T-helper 17 cell (primary cell): Measurements from ENCODE around the gene SPSB4. TPM values are rescaled to one million over a fixed set of nuclear protein-coding genes. Genes with fewer than 3 reads are reported as not detected.

Experiments
- ATAC-seq: fragments of 150-1000 bp; cut with Tn5 transposase; 2 replicates; pipeline ENCODE4 v1.10.0; 2021; ENCODE audit warnings: mild to moderate bottlenecking, moderate library complexity
- DNase-seq, 3 donors: peaks; one replicate each; pipeline versions ENCODE4 v3.0.0 to v3.0.0-alpha.2; 2020 to 2021
- H3K9me3 ChIP-seq: one replicate; pipeline ENCODE4 v1.7.0; 2013; ENCODE audit warnings: low read length, mild to moderate bottlenecking; ENCODE audit not compliant: control insufficient read depth, poor library complexity, severe bottlenecking
- H3K27ac Mint-ChIP-seq: one replicate; pipeline ENCODE4 v1.8.0; 2022; ENCODE audit warnings: mild to moderate bottlenecking, moderate library complexity, mixed read lengths
- H3K27me3 Mint-ChIP-seq: one replicate; pipeline ENCODE4 v1.8.0; 2022; ENCODE audit warnings: mixed read lengths
- H3K36me3 Mint-ChIP-seq: one replicate; pipeline ENCODE4 v1.8.0; 2022; ENCODE audit warnings: low read depth, mixed read lengths
- H3K4me1 Mint-ChIP-seq: one replicate; pipeline ENCODE4 v1.8.0; 2022; ENCODE audit warnings: mild to moderate bottlenecking, mixed read lengths
- H3K4me3 Mint-ChIP-seq: one replicate; pipeline ENCODE4 v1.8.0; 2022; ENCODE audit warnings: mild to moderate bottlenecking, moderate library complexity, mixed read lengths
- total RNA-seq, 4 donors: library from RNA in 2 of 4; stranded (reverse) in 2 of 4; gene quantifications; one replicate each; pipeline ENCODE4 v1.2.3 and lab custom pipeline; 2022 to 2026

Gene SPSB4
- total RNA-seq, 2 donors from 2014 or later = not detected

- no peaks in the 10 kb centered on the region for H3K4me1 Mint-ChIP-seq
- H3K9me3 ChIP-seq = no peaks in the 10 kb centered on the region
- H3K27ac Mint-ChIP-seq = no peak overlapping the region
- no peak overlapping the region for H3K4me3 Mint-ChIP-seq
- DNase-seq = no peak
- peaks cover 38% of the 10 kb centered on the region for H3K27me3 Mint-ChIP-seq
- H3K36me3 Mint-ChIP-seq = no peaks in the 10 kb centered on the region
- ATAC-seq = no peak
Measured at GRCh38 chr3:141039589-141039988, 11.6 kb upstream of the SPSB4 start.

GRCh38 chr3:141044695-141045641, 6.2 kb upstream of the SPSB4 start:
- Mint-ChIP-seq H3K27me3 (peaks cover 54% of the 10 kb centered on the region), H3K36me3 (peaks cover 5% of the 10 kb centered on the region), H3K4me1 (peaks cover 2% of the 10 kb centered on the region), H3K27ac (no peak overlapping the region), H3K4me3 (no peak overlapping the region)
- ATAC-seq = no peak
- no peaks in the 10 kb centered on the region for H3K9me3 ChIP-seq
- DNase-seq = no peak

GRCh38 chr3:141045849-141046248, 5.3 kb upstream of the SPSB4 start:
- DNase-seq = no peak
- Mint-ChIP-seq H3K4me1 (peaks cover 8% of the 10 kb centered on the region), H3K27me3 (peaks cover 63% of the 10 kb centered on the region), H3K36me3 (peaks cover 5% of the 10 kb centered on the region), H3K27ac (no peak overlapping the region), H3K4me3 (no peak overlapping the region)
- no peak for ATAC-seq
- no peaks in the 10 kb centered on the region for H3K9me3 ChIP-seq

- no peaks in the 10 kb centered on the region for H3K9me3 ChIP-seq
- peaks cover 6% of the 10 kb centered on the region for H3K36me3 Mint-ChIP-seq
- H3K27me3 Mint-ChIP-seq = peaks cover 67% of the 10 kb centered on the region
- peaks cover 10% of the 10 kb centered on the region for H3K4me1 Mint-ChIP-seq
- no peak for ATAC-seq
- DNase-seq = no peak
- H3K27ac Mint-ChIP-seq = no peak overlapping the region
- H3K4me3 Mint-ChIP-seq = no peak overlapping the region
Measured at GRCh38 chr3:141047168-141047567, 4.0 kb upstream of the SPSB4 start.

GRCh38 chr3:141049681-141050080, 1.5 kb upstream of the SPSB4 start:
- Mint-ChIP-seq H3K4me1 (peaks cover 11% of the 10 kb centered on the region), H3K4me3 (no peak overlapping the region), H3K27me3 (peaks cover 82% of the 10 kb centered on the region), H3K36me3 (peaks cover 9% of the 10 kb centered on the region), H3K27ac (no peak overlapping the region)
- H3K9me3 ChIP-seq = no peaks in the 10 kb centered on the region
- DNase-seq = no peak
- ATAC-seq = no peak

- H3K9me3 ChIP-seq = no peaks in the 10 kb centered on the region
Measured at GRCh38 chr3:141051443-141052200, 475 bp downstream of the SPSB4 start.

GRCh38 chr3:141052201-141053069, 1.3 kb downstream of the SPSB4 start:
- Mint-ChIP-seq H3K27me3 (peaks cover 79% of the 10 kb centered on the region), H3K4me1 (peaks cover 11% of the 10 kb centered on the region), H3K36me3 (peaks cover 8% of the 10 kb centered on the region), H3K4me3 (peak overlapping the region; percentile 52), H3K27ac (no peak overlapping the region)
- H3K9me3 ChIP-seq = no peaks in the 10 kb centered on the region
- ATAC-seq (no peak), DNase-seq (no peak)

More at GRCh38 chr3:141051443-141052200, 475 bp downstream of the SPSB4 start:
- no peak overlapping the region for H3K27ac Mint-ChIP-seq
- DNase-seq (no peak), ATAC-seq (no peak)
- peaks cover 9% of the 10 kb centered on the region for H3K36me3 Mint-ChIP-seq
- H3K4me3 Mint-ChIP-seq = peak overlapping the region; percentile 52
- H3K27me3 Mint-ChIP-seq = peaks cover 83% of the 10 kb centered on the region
- H3K4me1 Mint-ChIP-seq = peaks cover 11% of the 10 kb centered on the region

- DNase-seq (no peak), ATAC-seq (no peak)
- no peak overlapping the region for H3K27ac Mint-ChIP-seq
- H3K4me1 Mint-ChIP-seq = peaks cover 8% of the 10 kb centered on the region
- peaks cover 4% of the 10 kb centered on the region for H3K36me3 Mint-ChIP-seq
- peaks cover 55% of the 10 kb centered on the region for H3K27me3 Mint-ChIP-seq
- H3K4me3 Mint-ChIP-seq = no peak overlapping the region
- H3K9me3 ChIP-seq = no peaks in the 10 kb centered on the region
Measured at GRCh38 chr3:141055136-141055535, 4.0 kb downstream of the SPSB4 start.

GRCh38 chr3:141055536-141056445, 4.6 kb downstream of the SPSB4 start:
- H3K36me3 Mint-ChIP-seq = peaks cover 4% of the 10 kb centered on the region
- DNase-seq (no peak), ATAC-seq (no peak)
- H3K4me1 Mint-ChIP-seq = peaks cover 4% of the 10 kb centered on the region
- H3K27me3 Mint-ChIP-seq = peaks cover 48% of the 10 kb centered on the region
- no peaks in the 10 kb centered on the region for H3K9me3 ChIP-seq
- no peak overlapping the region for H3K27ac Mint-ChIP-seq
- no peak overlapping the region for H3K4me3 Mint-ChIP-seq

- ATAC-seq = no peak
- Mint-ChIP-seq H3K27me3 (peaks cover 47% of the 10 kb centered on the region), H3K4me1 (peaks cover 3% of the 10 kb centered on the region), H3K27ac (no peak overlapping the region), H3K36me3 (peaks cover 4% of the 10 kb centered on the region), H3K4me3 (no peak overlapping the region)
- no peak for DNase-seq
- H3K9me3 ChIP-seq = no peaks in the 10 kb centered on the region
Measured at GRCh38 chr3:141056751-141057171, 5.6 kb downstream of the SPSB4 start.

GRCh38 chr3:141057436-141057835, 6.3 kb downstream of the SPSB4 start:
- H3K27ac Mint-ChIP-seq = no peak overlapping the region
- H3K4me3 Mint-ChIP-seq = no peak overlapping the region
- H3K36me3 Mint-ChIP-seq = peaks cover under 1% of the 10 kb centered on the region
- no peak for DNase-seq
- no peaks in the 10 kb centered on the region for H3K9me3 ChIP-seq
- H3K4me1 Mint-ChIP-seq = no peaks in the 10 kb centered on the region
- H3K27me3 Mint-ChIP-seq = peaks cover 41% of the 10 kb centered on the region
- no peak for ATAC-seq
